A172 (cell line): ENCODE results near the gene SAMD11. TPM values are rescaled to one million over a fixed set of nuclear protein-coding genes. Genes with fewer than 3 reads are reported as not detected.

Source experiments
- DNase-seq: peaks from one replicate; pipeline ENCODE4 v3.0.0-alpha.2; 2015; ENCODE audit warnings: low spot score
- total RNA-seq: library from RNA; depleted of rRNA; stranded (reverse); fragments of >200 nt; shearing (Covaris generic); gene quantifications from 2 replicates; pipeline ENCODE4 v1.2.3, GENCODE V29; 2014; rRNA removed

Gene SAMD11
- total RNA-seq, 1 experiment from 2014 or later, result 62.7 TPM

DNA sequence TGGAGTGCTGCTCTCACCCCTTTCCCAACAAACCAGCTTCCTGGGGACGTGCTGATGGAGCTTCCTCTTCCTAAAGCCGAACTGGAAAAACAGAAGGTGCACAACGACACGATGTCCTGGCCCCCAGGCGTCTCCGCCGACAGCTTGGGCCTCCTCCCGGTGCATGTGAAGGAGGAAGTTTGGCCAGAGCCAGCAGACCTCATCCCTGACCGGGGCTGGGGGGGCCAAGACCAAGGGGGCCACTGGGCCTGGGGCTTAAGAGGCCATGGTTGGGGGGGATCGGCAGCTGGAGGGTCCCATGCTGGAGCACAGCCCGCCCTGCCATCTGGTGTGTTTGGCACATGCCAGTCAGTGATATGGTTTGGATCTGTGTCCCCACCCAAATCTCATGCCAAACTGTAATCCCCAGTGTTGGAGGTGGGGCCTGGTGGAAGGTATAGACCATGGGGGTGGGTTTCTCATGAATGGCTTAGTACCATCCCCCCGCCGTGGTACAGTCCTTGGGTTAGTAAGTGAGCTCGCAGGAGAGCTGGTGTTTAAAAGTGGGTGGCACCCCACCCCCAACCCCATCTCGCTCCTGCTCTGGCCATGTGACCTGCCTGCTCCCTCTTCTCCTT is 69.8 kb downstream of the SAMD11 start:
- no peak for DNase-seq

Other genes with a start within 250 kb of the SAMD11 start
- not detected in 2 replicates for gene OR4F16, start 237.3 kb upstream of the SAMD11 start, total RNA-seq
- gene NOC2L, start 35.3 kb downstream of the SAMD11 start, total RNA-seq, result 68.7 and 72.8 TPM in 2 replicates
- 2.9 and 8.0 TPM in 2 replicates for gene KLHL17, start 36.7 kb downstream of the SAMD11 start, total RNA-seq
- 0.62 and 0.93 TPM in 2 replicates for gene PLEKHN1, start 42.6 kb downstream of the SAMD11 start, total RNA-seq
- 0.29 TPM in 1 of 2 replicates, not detected in the other for gene PERM1, start 58.2 kb downstream of the SAMD11 start, total RNA-seq
- gene HES4, start 76.2 kb downstream of the SAMD11 start, total RNA-seq, result 10.0 and 20.7 TPM in 2 replicates
- 63.5 and 100.0 TPM in 2 replicates for gene ISG15, start 89.6 kb downstream of the SAMD11 start, total RNA-seq
- 107 and 115 TPM in 2 replicates for gene AGRN, start 96.2 kb downstream of the SAMD11 start, total RNA-seq
- not detected in 2 replicates for gene RNF223, start 150.4 kb downstream of the SAMD11 start, total RNA-seq
- 8.2 and 10.0 TPM in 2 replicates for gene C1orf159, start 192.2 kb downstream of the SAMD11 start, total RNA-seq
- not detected in 2 replicates for gene TTLL10, start 250.0 kb downstream of the SAMD11 start, total RNA-seq